ENCODE measurements around the gene CYTL1. TPM values are rescaled to one million over a fixed set of nuclear protein-coding genes. Genes with fewer than 3 reads are reported as not detected.

Gene CYTL1
- polyA plus RNA-seq, 1 donor from 2014 or later: not detected

- Histone ChIP-seq H3F3A (ENCODE audit: insufficient read depth, low read length, poor library complexity, severe bottlenecking) (no peaks in the 10 kb centered on the region), H3K9me2 (ENCODE audit: insufficient read depth, low read length) (no peaks in the 10 kb centered on the region), H3K36me3 (ENCODE audit: insufficient read depth, low read length) (no peaks in the 10 kb centered on the region), H3K9me3 (ENCODE audit: low read length) (no peaks in the 10 kb centered on the region), H2AFZ (ENCODE audit: low read depth, low read length) (no peak overlapping the region), H3K27me3 (ENCODE audit: insufficient read depth, low read depth, low read length) (no peaks in the 10 kb centered on the region), H4K20me1 (ENCODE audit: insufficient read depth) (no peaks in the 10 kb centered on the region), H3K27ac (ENCODE audit: low read length) (no peak overlapping the region), H3K4me2 (ENCODE audit: low read length) (no peak overlapping the region), H3K9ac (ENCODE audit: low read length) (no peak overlapping the region), H3K4me3 (ENCODE audit: low read length) (no peak overlapping the region), H3K79me2 (replicated peaks; ENCODE audit: insufficient read depth, low read length) (no peaks in the 10 kb centered on the region)
- no peak for TF ChIP-seq EZH2 (IDR thresholded peaks at IDR 0.05; ENCODE audit: borderline replicate concordance, insufficient read depth, low read length, poor library complexity, severe bottlenecking)
- no peak for TF ChIP-seq POLR2AphosphoS5 (IDR thresholded peaks at IDR 0.05)
- TF ChIP-seq MXI1 (conservative IDR thresholded peaks at IDR 0.05; ENCODE audit: poor library complexity, severe bottlenecking): no peak
- no peak for TF ChIP-seq CTCF (IDR thresholded peaks at IDR 0.05; ENCODE audit: poor library complexity, severe bottlenecking)
- no peak for TF ChIP-seq EP300 (conservative IDR thresholded peaks at IDR 0.05; ENCODE audit: poor library complexity, severe bottlenecking)
- no peak for TF ChIP-seq RAD21 (conservative IDR thresholded peaks at IDR 0.05)
- no peak for TF ChIP-seq TAF1 (IDR thresholded peaks at IDR 0.05; ENCODE audit: low read depth)
- TF ChIP-seq REST (IDR thresholded peaks at IDR 0.05; ENCODE audit: borderline replicate concordance): no peak
- TF ChIP-seq SMC3 (conservative IDR thresholded peaks at IDR 0.05; ENCODE audit: poor library complexity): no peak
These were observed 46.8 kb upstream of the CYTL1 start for GRCh38 chr4:5066101-5066500.

GRCh38 chr4:5055411-5055810, 36.2 kb upstream of the CYTL1 start:
- no peaks in the 10 kb centered on the region for H3K79me2 ChIP-seq (replicated peaks; ENCODE audit: insufficient read depth, low read length)
- H3K4me3 ChIP-seq (ENCODE audit: low read length): no peak overlapping the region
- no peak overlapping the region for H3K9ac ChIP-seq (ENCODE audit: low read length)
- H3K9me2 ChIP-seq (ENCODE audit: insufficient read depth, low read length): no peaks in the 10 kb centered on the region
- H3K36me3 ChIP-seq (ENCODE audit: insufficient read depth, low read length): no peaks in the 10 kb centered on the region
- H4K20me1 ChIP-seq (ENCODE audit: insufficient read depth): no peaks in the 10 kb centered on the region
- H3K9me3 ChIP-seq (ENCODE audit: low read length): no peaks in the 10 kb centered on the region
- H2AFZ ChIP-seq (ENCODE audit: low read depth, low read length): no peak overlapping the region
- H3K27me3 ChIP-seq (ENCODE audit: insufficient read depth, low read depth, low read length): no peaks in the 10 kb centered on the region
- no peaks in the 10 kb centered on the region for H3F3A ChIP-seq (ENCODE audit: insufficient read depth, low read length, poor library complexity, severe bottlenecking)
- TF ChIP-seq REST (IDR thresholded peaks at IDR 0.05; ENCODE audit: borderline replicate concordance): no peak
- TF ChIP-seq CTCF (IDR thresholded peaks at IDR 0.05; ENCODE audit: poor library complexity, severe bottlenecking): no peak
- TF ChIP-seq EZH2 (IDR thresholded peaks at IDR 0.05; ENCODE audit: borderline replicate concordance, insufficient read depth, low read length, poor library complexity, severe bottlenecking): no peak
- TF ChIP-seq SMC3 (conservative IDR thresholded peaks at IDR 0.05; ENCODE audit: poor library complexity): no peak
- TF ChIP-seq POLR2AphosphoS5 (IDR thresholded peaks at IDR 0.05): no peak
- no peak for TF ChIP-seq MXI1 (conservative IDR thresholded peaks at IDR 0.05; ENCODE audit: poor library complexity, severe bottlenecking)
- no peak for TF ChIP-seq TAF1 (IDR thresholded peaks at IDR 0.05; ENCODE audit: low read depth)
- TF ChIP-seq RAD21 (conservative IDR thresholded peaks at IDR 0.05): no peak
- TF ChIP-seq EP300 (conservative IDR thresholded peaks at IDR 0.05; ENCODE audit: poor library complexity, severe bottlenecking): no peak
- no peak overlapping the region for H3K4me2 ChIP-seq (ENCODE audit: low read length)
- no peak overlapping the region for H3K27ac ChIP-seq (ENCODE audit: low read length)
